SK-N-SH (cell line): Measurements from ENCODE around the gene SLC25A17. TPM values are rescaled to one million over a fixed set of nuclear protein-coding genes. Genes with fewer than 3 reads are reported as not detected.

Experiments
- CTCF ChIA-PET: fragments of 300-600, 350-600 bp; formaldehyde crosslinking; extraction: SDS; loops from one replicate; lab custom pipeline; 2021; lab: Yijun Ruan, JAX
- POLR2A ChIA-PET: fragments of 350-600 bp; sonication (Branson Sonifier 250); formaldehyde crosslinking; extraction: SDS; loops from one replicate; lab custom pipeline; 2020; ENCODE audit warnings: antibody characterized with exemption, inconsistent platforms; lab: Yijun Ruan, JAX
- DNase-seq: peaks from one replicate; pipeline ENCODE4 v3.0.0; 2012
- H2AFZ ChIP-seq: fragments of 200-600 bp; sonication (generic); 2 replicates; pipeline ENCODE4 v1.8.1; 2016; ENCODE audit warnings: antibody characterized with exemption, mild to moderate bottlenecking, low read depth
- H3F3A ChIP-seq: fragments of 200-600 bp; sonication (generic); replicated peaks from 2 replicates; pipeline ENCODE3; 2016; ENCODE audit warnings: antibody characterized with exemption, mild to moderate bottlenecking; ENCODE audit not compliant: insufficient read depth
- H3K27ac ChIP-seq, 2 experiments: fragments of 200-500 bp in 1 of 2; fragments of 200-600 bp in 1 of 2; sonication (Bioruptor generic) in 1 of 2; sonication (generic), shearing (Covaris generic) in 1 of 2; 2 replicates each; pipeline versions ENCODE4 v1.5.1 to v1.6.1; 2014 to 2016; ENCODE audit warnings: low read depth in 2 of 2, inconsistent platforms in 1 of 2, low read length in 1 of 2, mild to moderate bottlenecking in 1 of 2, mixed read lengths in 1 of 2
- H3K27me3 ChIP-seq: fragments of 200-600 bp; sonication (generic), shearing (Covaris generic); 2 replicates; pipeline ENCODE4 v1.6.1; 2016; ENCODE audit warnings: mixed run types; ENCODE audit not compliant: insufficient read depth
- H3K36me3 ChIP-seq, 2 experiments: fragments of 200-500 bp in 1 of 2; fragments of 200-600 bp in 1 of 2; sonication (Bioruptor generic) in 1 of 2; sonication (generic) in 1 of 2; replicated peaks in 1 of 2; 2 replicates each; pipeline versions ENCODE3 to v1.5.1; 2014 to 2016; ENCODE audit warnings: low read length in 1 of 2, mild to moderate bottlenecking in 1 of 2; ENCODE audit not compliant: insufficient read depth in 2 of 2, control insufficient read depth in 1 of 2
- H3K4me1 ChIP-seq, 2 experiments: fragments of 200-500 bp in 1 of 2; fragments of 200-600 bp in 1 of 2; sonication (Bioruptor generic) in 1 of 2; sonication (generic), shearing (Covaris generic) in 1 of 2; 2 replicates each; pipeline versions ENCODE4 v1.5.1 to v1.6.1; 2014 to 2016; ENCODE audit warnings: low read depth in 1 of 2, low read length in 1 of 2, mixed run types in 1 of 2; ENCODE audit not compliant: insufficient read depth in 2 of 2, control insufficient read depth in 1 of 2
- H3K4me2 ChIP-seq: fragments of 200-600 bp; sonication (generic), shearing (Covaris generic); 2 replicates; pipeline ENCODE4 v1.6.1; 2017; ENCODE audit warnings: mixed run types
- H3K4me3 ChIP-seq, 2 experiments: fragments of 200-500 bp in 1 of 2; fragments of 200-600 bp in 1 of 2; sonication (Bioruptor generic) in 1 of 2; sonication (generic), shearing (Covaris generic) in 1 of 2; 2 replicates each; pipeline versions ENCODE4 v1.5.1 to v1.8.1; 2014 to 2016; ENCODE audit warnings: low read depth in 2 of 2, inconsistent platforms in 1 of 2, low read length in 1 of 2, mild to moderate bottlenecking in 1 of 2, mixed read lengths in 1 of 2, moderate library complexity in 1 of 2
- H3K79me2 ChIP-seq: fragments of 200-600 bp; sonication (generic); 2 replicates; pipeline ENCODE4 v1.8.1; 2017; ENCODE audit warnings: mild to moderate bottlenecking; ENCODE audit not compliant: insufficient read depth
- H3K9ac ChIP-seq: fragments of 200-600 bp; sonication (generic); 2 replicates; pipeline ENCODE4 v1.6.1; 2017; ENCODE audit warnings: mixed run types
- H3K9me2 ChIP-seq: fragments of 200-600 bp; sonication (generic); 2 replicates; pipeline ENCODE4 v1.6.1; 2017; ENCODE audit warnings: mixed run types
- H3K9me3 ChIP-seq: fragments of 200-600 bp; sonication (generic); 2 replicates; pipeline ENCODE4 v1.6.1; 2017; ENCODE audit warnings: mixed run types, mild to moderate bottlenecking, moderate library complexity
- H4K20me1 ChIP-seq: fragments of 200-600 bp; sonication (generic); 2 replicates; pipeline ENCODE4 v1.6.1; 2017; ENCODE audit warnings: mild to moderate bottlenecking, mixed run types; ENCODE audit not compliant: insufficient read depth
- CHD2 ChIP-seq: fragments of 150-350 bp; IDR thresholded peaks from 2 replicates; pipeline ENCODE4 v1.6.1; 2018; ENCODE audit warnings: low read length; ENCODE audit not compliant: partially characterized antibody
- ELF1 ChIP-seq: IDR thresholded peaks from 2 replicates; pipeline ENCODE4 v1.4.0; 2012
- GABPA ChIP-seq: IDR thresholded peaks from 2 replicates; pipeline ENCODE4 v1.4.0; 2012; ENCODE audit warnings: low read depth, mild to moderate bottlenecking
- MXI1 ChIP-seq: IDR thresholded peaks from 2 replicates; pipeline ENCODE4 v1.6.1; 2012; ENCODE audit warnings: mild to moderate bottlenecking, low read depth, low read length, improper control_type of control experiment
- NFIC ChIP-seq: IDR thresholded peaks from 2 replicates; pipeline ENCODE4 v1.4.0; 2012; ENCODE audit warnings: borderline replicate concordance
- RCOR1 ChIP-seq: fragments of 150-350 bp; IDR thresholded peaks from 2 replicates; pipeline ENCODE4 v1.6.1; 2017; ENCODE audit warnings: antibody characterized with exemption, low read length
- RXRA ChIP-seq: IDR thresholded peaks from 2 replicates; pipeline ENCODE4 v1.4.0; 2012; ENCODE audit warnings: low read depth, mild to moderate bottlenecking, borderline replicate concordance
- SIN3A ChIP-seq: IDR thresholded peaks from 2 replicates; pipeline ENCODE4 v1.6.1; 2012; ENCODE audit warnings: low read depth, mild to moderate bottlenecking, low read length, moderate library complexity, borderline replicate concordance
- TCF12 ChIP-seq: IDR thresholded peaks from 2 replicates; pipeline ENCODE4 v1.4.0; 2012
- TEAD4 ChIP-seq: IDR thresholded peaks from 2 replicates; pipeline ENCODE4 v1.4.0; 2012; ENCODE audit warnings: mild to moderate bottlenecking, borderline replicate concordance; ENCODE audit not compliant: insufficient read depth
- YY1 ChIP-seq: IDR thresholded peaks from 2 replicates; pipeline ENCODE4 v1.4.0; 2012; ENCODE audit warnings: low read depth, mild to moderate bottlenecking
- WGBS: methylation state at CpG from one replicate; pipeline ENCODE4 v1.1.6; 2017; ENCODE audit warnings: low lambda C conversion rate; 5-methylcytosine and 5-hydroxymethylcytosine counted together
- polyA plus RNA-seq, 3 experiments: library from polyadenylated mRNA; depleted of rRNA; stranded (reverse); fragments of >200 nt; gene quantifications; 2 replicates each; pipeline ENCODE4 v1.2.3, GENCODE V29; 2012
- TF ChIP-seq, protein P1 (sequence below): IDR thresholded peaks from 2 replicates; pipeline ENCODE4 v1.6.1; 2012; ENCODE audit warnings: mild to moderate bottlenecking, low read depth, low read length, moderate library complexity
- TF ChIP-seq, protein P2 (sequence below): IDR thresholded peaks from 2 replicates; pipeline ENCODE4 v1.4.0; 2012; ENCODE audit warnings: low read depth, borderline replicate concordance

Gene SLC25A17
- polyA plus RNA-seq, 1 of the 3 experiments (the other 2 are of a cell fraction) = 11.1 TPM

DNA sequence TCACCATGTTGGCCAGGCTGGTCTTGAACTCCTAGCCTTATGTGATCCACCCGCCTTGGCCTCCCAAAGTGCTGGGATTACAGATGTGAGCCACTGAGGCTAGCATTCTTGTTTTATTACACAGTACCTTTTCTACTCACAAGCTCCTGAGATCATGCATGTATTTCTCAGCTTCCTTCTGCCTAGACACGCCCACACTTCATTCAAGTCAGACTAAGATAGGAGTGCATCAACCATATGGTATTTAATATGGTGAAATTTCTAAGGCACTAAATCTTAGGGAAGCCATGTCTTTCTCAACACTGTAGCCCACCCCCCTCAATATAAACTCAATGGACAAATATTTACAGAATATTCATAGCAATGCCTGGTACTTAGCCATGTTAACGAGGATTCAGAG lies 62.1 kb downstream of the SLC25A17 start:
- 100% methylated on average over 3 of the region's 3 CpGs for WGBS
- TF ChIP-seq, protein P1, sequence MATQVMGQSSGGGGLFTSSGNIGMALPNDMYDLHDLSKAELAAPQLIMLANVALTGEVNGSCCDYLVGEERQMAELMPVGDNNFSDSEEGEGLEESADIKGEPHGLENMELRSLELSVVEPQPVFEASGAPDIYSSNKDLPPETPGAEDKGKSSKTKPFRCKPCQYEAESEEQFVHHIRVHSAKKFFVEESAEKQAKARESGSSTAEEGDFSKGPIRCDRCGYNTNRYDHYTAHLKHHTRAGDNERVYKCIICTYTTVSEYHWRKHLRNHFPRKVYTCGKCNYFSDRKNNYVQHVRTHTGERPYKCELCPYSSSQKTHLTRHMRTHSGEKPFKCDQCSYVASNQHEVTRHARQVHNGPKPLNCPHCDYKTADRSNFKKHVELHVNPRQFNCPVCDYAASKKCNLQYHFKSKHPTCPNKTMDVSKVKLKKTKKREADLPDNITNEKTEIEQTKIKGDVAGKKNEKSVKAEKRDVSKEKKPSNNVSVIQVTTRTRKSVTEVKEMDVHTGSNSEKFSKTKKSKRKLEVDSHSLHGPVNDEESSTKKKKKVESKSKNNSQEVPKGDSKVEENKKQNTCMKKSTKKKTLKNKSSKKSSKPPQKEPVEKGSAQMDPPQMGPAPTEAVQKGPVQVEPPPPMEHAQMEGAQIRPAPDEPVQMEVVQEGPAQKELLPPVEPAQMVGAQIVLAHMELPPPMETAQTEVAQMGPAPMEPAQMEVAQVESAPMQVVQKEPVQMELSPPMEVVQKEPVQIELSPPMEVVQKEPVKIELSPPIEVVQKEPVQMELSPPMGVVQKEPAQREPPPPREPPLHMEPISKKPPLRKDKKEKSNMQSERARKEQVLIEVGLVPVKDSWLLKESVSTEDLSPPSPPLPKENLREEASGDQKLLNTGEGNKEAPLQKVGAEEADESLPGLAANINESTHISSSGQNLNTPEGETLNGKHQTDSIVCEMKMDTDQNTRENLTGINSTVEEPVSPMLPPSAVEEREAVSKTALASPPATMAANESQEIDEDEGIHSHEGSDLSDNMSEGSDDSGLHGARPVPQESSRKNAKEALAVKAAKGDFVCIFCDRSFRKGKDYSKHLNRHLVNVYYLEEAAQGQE = no peak
- TF ChIP-seq GABPA (no peak), RCOR1 (no peak), TEAD4 (no peak), CHD2 (no peak), ELF1 (no peak), NFIC (no peak), RXRA (no peak)
- TF ChIP-seq, protein P2, sequence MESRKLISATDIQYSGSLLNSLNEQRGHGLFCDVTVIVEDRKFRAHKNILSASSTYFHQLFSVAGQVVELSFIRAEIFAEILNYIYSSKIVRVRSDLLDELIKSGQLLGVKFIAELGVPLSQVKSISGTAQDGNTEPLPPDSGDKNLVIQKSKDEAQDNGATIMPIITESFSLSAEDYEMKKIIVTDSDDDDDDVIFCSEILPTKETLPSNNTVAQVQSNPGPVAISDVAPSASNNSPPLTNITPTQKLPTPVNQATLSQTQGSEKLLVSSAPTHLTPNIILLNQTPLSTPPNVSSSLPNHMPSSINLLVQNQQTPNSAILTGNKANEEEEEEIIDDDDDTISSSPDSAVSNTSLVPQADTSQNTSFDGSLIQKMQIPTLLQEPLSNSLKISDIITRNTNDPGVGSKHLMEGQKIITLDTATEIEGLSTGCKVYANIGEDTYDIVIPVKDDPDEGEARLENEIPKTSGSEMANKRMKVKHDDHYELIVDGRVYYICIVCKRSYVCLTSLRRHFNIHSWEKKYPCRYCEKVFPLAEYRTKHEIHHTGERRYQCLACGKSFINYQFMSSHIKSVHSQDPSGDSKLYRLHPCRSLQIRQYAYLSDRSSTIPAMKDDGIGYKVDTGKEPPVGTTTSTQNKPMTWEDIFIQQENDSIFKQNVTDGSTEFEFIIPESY = no peak
- TF ChIP-seq, all 33 proteins: peak for 0
- CTCF ChIA-PET = interaction anchor here (1.4 to 1.6 kb wide), 2 partner anchors 22 to 74 kb away, joined by 3 to 19 read pairs; no protein-coding TSS in a partner anchor
- no peak overlapping the region for H3K4me3 ChIP-seq
- POLR2A ChIA-PET = no interaction called here
- no peaks in the 10 kb centered on the region for H3K9me2 ChIP-seq
- H3K79me2 ChIP-seq = no peaks in the 10 kb centered on the region
- H3K4me1 ChIP-seq = no peaks in the 10 kb centered on the region
- no peak overlapping the region for H3K27ac ChIP-seq
- H2AFZ ChIP-seq = no peak overlapping the region
- H3F3A ChIP-seq = no peaks in the 10 kb centered on the region
- no peaks in the 10 kb centered on the region for H3K9me3 ChIP-seq
- H3K9ac ChIP-seq = no peak overlapping the region
- no peaks in the 10 kb centered on the region for H3K36me3 ChIP-seq
- no peaks in the 10 kb centered on the region for H4K20me1 ChIP-seq
- H3K27me3 ChIP-seq = no peaks in the 10 kb centered on the region
- no peak for DNase-seq
- H3K4me2 ChIP-seq = no peak overlapping the region

DNA sequence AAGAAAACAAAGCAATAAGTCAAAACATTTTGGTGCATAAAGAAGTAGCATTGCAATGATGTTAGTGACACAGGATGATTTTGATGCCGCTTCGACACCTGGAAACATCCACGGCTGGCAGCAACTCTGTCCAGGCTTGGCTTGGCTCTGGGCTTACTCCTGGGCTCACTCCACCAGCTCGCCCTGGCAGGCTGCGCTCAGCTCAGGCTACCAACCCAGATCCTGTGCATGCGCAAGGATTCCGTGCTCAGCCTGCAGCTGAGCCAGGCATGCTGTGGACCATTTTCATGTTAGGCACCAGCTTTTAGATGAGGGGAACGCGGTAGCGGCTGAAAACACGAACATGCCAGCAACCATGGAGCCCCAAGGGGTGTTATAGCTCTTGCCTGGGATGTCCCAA lies 66.0 kb downstream of the SLC25A17 start:
- no peak overlapping the region for H3K4me2 ChIP-seq
- H3K36me3 ChIP-seq = no peaks in the 10 kb centered on the region
- no peaks in the 10 kb centered on the region for H3K27me3 ChIP-seq
- WGBS = 80% methylated on average over 2 of the region's 11 CpGs
- H3F3A ChIP-seq = no peaks in the 10 kb centered on the region
- no peaks in the 10 kb centered on the region for H3K9me3 ChIP-seq
- no peak for DNase-seq
- H4K20me1 ChIP-seq = no peaks in the 10 kb centered on the region
- no peak overlapping the region for H3K4me3 ChIP-seq
- no peaks in the 10 kb centered on the region for H3K9me2 ChIP-seq
- CTCF ChIA-PET = interaction anchor here (1.3 kb wide), 1 partner anchor 316 kb away, joined by 3 read pairs; no protein-coding TSS in a partner anchor
- H3K27ac ChIP-seq = no peak overlapping the region
- H2AFZ ChIP-seq = no peak overlapping the region
- H3K9ac ChIP-seq = no peak overlapping the region
- no peaks in the 10 kb centered on the region; a peak in 1 of 4 replicates for H3K4me1 ChIP-seq
- POLR2A ChIA-PET = no interaction called here
- TF ChIP-seq MXI1 = no peak
- TF ChIP-seq, protein P1 = no peak
- TF ChIP-seq CHD2 = no peak
- TF ChIP-seq YY1 = no peak
- no peak for TF ChIP-seq SIN3A
- no peak for TF ChIP-seq TCF12
- no peaks in the 10 kb centered on the region for H3K79me2 ChIP-seq
